Fibroblast of mammary gland (primary cell): ENCODE data around the gene KLHL42.

ENCODE experiments used
- DNase-seq: peaks from one replicate; pipeline ENCODE4 v3.0.0-alpha.2; 2010; ENCODE audit warnings: low read depth
- H3K4me3 ChIP-seq: 2 replicates; pipeline ENCODE4 v1.5.1; 2011; ENCODE audit warnings: low read depth, mild to moderate bottlenecking, low read length, moderate library complexity; ENCODE audit not compliant: control insufficient read depth
- CTCF ChIP-seq: conservative IDR thresholded peaks from 2 replicates; pipeline ENCODE4 v1.5.1; 2011; ENCODE audit warnings: low read depth, low read length, inconsistent platforms; ENCODE audit not compliant: control insufficient read depth, insufficient read depth

The KLHL42 gene

GRCh38 chr12:27851311-27851710, 71.3 kb downstream of the KLHL42 start:
- TF ChIP-seq CTCF, result no peak
- no peak for DNase-seq

DNA sequence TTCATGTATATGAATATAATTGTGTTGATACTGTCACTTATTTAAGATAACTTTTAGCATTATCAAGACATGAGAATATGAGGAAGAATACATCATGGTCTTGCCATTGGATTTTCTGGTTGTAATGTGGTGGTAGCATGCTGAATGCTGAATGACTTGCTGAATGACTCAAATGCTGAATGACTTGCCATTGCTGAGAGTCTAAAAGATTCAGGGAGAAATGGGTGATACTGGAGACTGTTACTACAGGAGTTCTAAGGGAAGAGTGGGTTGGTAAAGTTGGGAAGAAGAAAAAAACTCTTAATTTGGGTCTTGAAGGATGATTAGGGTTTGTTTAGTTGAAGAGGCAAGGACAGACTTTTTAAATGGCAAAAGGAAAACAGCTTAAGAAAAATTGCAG, 72.1 kb downstream of the KLHL42 start:
- no peak for DNase-seq
- H3K4me3 ChIP-seq, result no peak overlapping the region
- no peak for TF ChIP-seq CTCF

More at GRCh38 chr12:27851311-27851710, 71.3 kb downstream of the KLHL42 start:
- H3K4me3 ChIP-seq, result no peak overlapping the region
